GM12801 (cell line): Measurements from ENCODE around the gene DGKB.

Experiments
- CTCF ChIP-seq: IDR thresholded peaks from one replicate; pipeline ENCODE4 v1.5.1; 2011; ENCODE audit warnings: control low read depth; ENCODE audit not compliant: insufficient read length; ENCODE audit errors: extremely low read depth

Gene DGKB

GRCh38 chr7:14395860-14396259 is 506.7 kb downstream of the DGKB start:
- no peak for TF ChIP-seq CTCF

DNA sequence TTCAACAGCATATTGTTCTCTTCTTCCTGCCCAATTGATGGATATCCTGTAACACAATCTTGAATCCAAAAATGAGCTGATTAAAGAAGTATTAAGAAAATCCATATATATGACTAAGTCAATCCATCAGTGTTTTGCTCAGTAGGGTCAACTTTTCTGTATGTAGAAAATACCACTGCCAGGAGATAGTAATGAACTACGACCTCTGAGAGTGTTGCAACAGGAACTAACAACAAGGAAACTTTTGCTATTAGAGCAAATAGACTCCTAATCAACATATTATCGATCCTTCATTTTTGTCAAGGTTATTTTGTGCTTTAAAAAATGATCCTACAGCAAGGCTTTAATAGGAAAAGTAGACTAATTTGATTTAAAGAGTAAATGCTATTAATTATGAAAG is 507.8 kb downstream of the DGKB start:
- no peak for TF ChIP-seq CTCF

DNA sequence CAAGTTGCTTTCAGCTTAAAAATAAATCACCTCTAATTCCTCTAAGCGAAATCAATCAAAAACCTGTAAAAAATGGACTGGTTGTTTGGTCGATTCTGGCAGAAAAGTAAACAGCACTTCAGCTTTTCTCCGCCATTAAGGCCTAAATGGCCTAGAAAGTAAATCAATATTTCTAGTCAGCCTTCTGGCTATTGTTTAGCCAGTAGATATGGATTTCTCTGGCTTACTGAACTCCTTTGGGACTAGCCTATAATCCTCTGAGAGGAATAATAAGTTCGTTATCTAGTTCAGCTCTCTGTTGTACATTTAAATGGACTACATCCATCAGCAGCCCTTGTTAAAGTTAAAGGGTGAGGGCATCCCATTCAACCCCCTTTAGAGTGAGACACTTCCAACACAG is 513.0 kb downstream of the DGKB start:
- no peak for TF ChIP-seq CTCF

DNA sequence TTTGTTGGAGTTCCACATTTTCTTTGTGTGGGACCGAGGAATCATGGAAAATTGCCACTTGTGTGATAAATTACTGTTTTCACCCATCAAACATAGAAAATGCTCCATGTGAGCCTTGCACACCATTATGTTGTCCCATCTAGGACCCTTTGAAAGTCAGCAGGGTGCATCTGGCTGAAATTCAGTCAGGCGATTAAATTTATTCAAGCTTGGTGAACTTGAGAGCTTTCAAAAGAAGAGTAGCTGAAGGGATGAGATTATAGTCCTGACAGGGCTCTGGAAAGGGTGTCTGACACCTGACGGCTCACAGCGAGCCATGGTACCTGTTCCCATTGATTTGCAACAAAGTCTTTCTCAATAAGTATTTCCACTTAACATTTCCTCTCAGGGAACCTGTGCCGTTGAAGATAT is 513.4 kb downstream of the DGKB start:
- no peak for TF ChIP-seq CTCF

DNA sequence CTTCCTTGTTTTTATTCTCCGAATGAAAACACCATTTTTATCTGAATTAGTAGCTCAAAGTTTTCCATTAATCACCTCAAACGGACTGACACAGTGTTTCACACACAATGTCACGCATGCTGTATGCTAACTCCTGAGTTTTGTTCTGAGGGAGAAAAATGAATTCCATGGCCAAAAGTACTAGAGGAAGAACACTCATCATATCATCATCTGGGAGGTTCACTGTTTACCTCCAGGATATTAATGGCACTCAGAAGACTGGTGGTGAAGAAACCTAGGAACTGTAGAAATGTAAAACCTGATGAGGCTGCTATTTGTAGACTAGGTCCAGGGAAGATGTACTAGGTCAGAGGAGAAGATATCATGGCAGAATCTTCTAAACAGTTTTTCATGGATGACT is 517.5 kb downstream of the DGKB start:
- no peak for TF ChIP-seq CTCF

DNA sequence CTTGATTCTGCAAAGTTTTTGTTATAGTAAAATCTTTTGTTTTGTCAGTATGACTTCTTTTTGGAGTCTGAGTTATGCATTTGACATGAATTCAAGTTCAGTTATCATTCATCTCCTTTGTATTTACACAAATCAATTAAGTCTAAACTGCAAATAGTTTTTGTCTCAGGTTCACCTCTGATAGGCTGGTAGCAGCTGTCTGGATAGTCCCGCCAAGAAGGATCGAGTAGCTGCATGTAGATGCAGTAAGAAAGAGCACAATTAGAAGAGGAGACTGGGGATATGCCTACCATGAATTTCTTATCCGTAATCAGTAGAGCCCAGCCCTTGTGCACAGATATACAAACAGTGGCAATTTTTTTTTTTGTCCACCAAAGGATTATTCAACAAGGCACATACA is 520.6 kb downstream of the DGKB start:
- no peak for TF ChIP-seq CTCF

DNA sequence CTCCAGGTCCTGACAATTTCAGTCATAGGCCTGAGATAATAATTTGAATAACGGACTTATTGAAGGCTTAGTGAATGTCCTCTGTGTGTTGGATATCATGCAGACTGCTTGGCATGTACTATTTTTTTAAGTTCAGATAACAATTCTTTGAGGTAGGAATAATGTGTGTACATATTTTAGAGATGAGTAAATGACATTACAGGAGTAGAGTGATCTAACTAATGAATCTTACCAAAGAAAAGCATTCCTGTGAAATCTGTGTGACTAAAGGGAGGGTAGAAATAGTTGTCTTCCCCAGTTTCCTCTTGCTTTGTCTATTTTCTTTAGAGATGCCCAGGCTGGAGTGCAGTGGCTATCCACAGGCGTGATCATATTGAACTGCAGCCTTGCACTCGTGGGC is 521.2 kb downstream of the DGKB start:
- TF ChIP-seq CTCF, result no peak

DNA sequence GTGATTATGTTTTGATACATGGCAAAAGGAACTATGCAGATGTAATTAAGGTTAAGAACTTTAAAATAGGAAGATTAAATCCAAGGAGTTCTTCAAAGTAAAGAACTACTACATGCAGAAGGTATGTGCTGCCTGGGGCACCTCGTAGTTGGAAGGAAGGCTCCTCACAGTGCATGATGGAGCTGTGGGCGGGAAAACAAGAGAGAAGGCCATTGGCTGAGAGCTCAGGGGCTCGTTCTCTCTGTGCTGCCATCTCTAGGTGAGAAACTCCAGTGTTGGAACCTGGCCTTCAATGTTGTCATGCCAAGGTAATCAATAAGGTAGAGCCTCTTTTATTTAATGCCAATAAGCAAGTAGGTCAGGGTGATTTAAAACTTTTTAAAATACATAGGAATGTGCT is 521.7 kb downstream of the DGKB start:
- no peak for TF ChIP-seq CTCF
